NCI-H1436 treated with DMSO at 0.1 percent for 48 hours (cell line): ENCODE results near the gene TNP1.
A peak's percentile ranks its signal among the peaks of the same experiment; 100 is the strongest.

Experiments used
- DNase-seq: peaks from one replicate; lab custom pipeline; 2025; lab: John Stamatoyannopoulos, UW

Gene TNP1

GRCh38 chr2:216873573-216873972 is 13.7 kb upstream of the TNP1 start:
- DNase-seq: no peak

- no peak for DNase-seq
Observed at GRCh38 chr2:216872624-216873023, 12.8 kb upstream of the TNP1 start.

GRCh38 chr2:216872040-216872439 is 12.2 kb upstream of the TNP1 start:
- no peak for DNase-seq

- no peak for DNase-seq
Observed at GRCh38 chr2:216871333-216871934, 11.6 kb upstream of the TNP1 start.

GRCh38 chr2:216870508-216871332 is 10.9 kb upstream of the TNP1 start:
- no peak for DNase-seq

- DNase-seq: no peak
Observed at GRCh38 chr2:216866515-216867095, 6.7 kb upstream of the TNP1 start.

GRCh38 chr2:216865658-216866057 is 5.8 kb upstream of the TNP1 start:
- DNase-seq: no peak

GRCh38 chr2:216863946-216864345 is 4.1 kb upstream of the TNP1 start:
- no peak for DNase-seq

- no peak for DNase-seq
Observed at GRCh38 chr2:216862628-216863398, 2.9 kb upstream of the TNP1 start.

GRCh38 chr2:216860426-216861137 is 718 bp upstream of the TNP1 start:
- DNase-seq: no peak

- no peak for DNase-seq
Observed at GRCh38 chr2:216858312-216858711, 1.6 kb downstream of the TNP1 start.

- DNase-seq: no peak
Observed at GRCh38 chr2:216857131-216857550, 2.7 kb downstream of the TNP1 start.

- DNase-seq: no peak
Observed at GRCh38 chr2:216856406-216857065, 3.3 kb downstream of the TNP1 start.

- no peak for DNase-seq
Observed at GRCh38 chr2:216855605-216856004, 4.3 kb downstream of the TNP1 start.

GRCh38 chr2:216855079-216855478 is 4.8 kb downstream of the TNP1 start:
- DNase-seq: no peak

GRCh38 chr2:216851486-216852090 is 8.3 kb downstream of the TNP1 start:
- DNase-seq: no peak

- DNase-seq: no peak
Observed at GRCh38 chr2:216850665-216851322, 9.1 kb downstream of the TNP1 start.

GRCh38 chr2:216849987-216850386 is 9.9 kb downstream of the TNP1 start:
- peak; percentile 27 for DNase-seq

GRCh38 chr2:216845426-216845825 is 14.4 kb downstream of the TNP1 start:
- DNase-seq: no peak

GRCh38 chr2:216842636-216843035 is 17.2 kb downstream of the TNP1 start:
- DNase-seq: no peak
